B cell (primary cell): ENCODE data around the gene PIK3AP1. TPM values are rescaled to one million over a fixed set of nuclear protein-coding genes. Genes with fewer than 3 reads are reported as not detected.

ENCODE experiments used
- ATAC-seq: fragments of 200-7000 bp; cut with Tn5 transposase; one replicate; pipeline ENCODE4 v1.10.0; 2021; ENCODE audit warnings: low read depth, mild to moderate bottlenecking, moderate number of reproducible peaks, moderate library complexity
- CTCF ChIA-PET: fragments of 350-600 bp; sonication (Branson Sonifier 250); formaldehyde crosslinking; loops from one replicate; lab custom pipeline; 2021; ENCODE audit warnings: antibody characterized with exemption, inconsistent platforms; lab: Charles Lee
- POLR2A ChIA-PET: fragments of 350-600 bp; sonication (Branson Sonifier 250); formaldehyde crosslinking; loops from one replicate; lab custom pipeline; 2021; ENCODE audit warnings: antibody characterized with exemption; lab: Charles Lee
- DNase-seq: peaks from one replicate; pipeline ENCODE4 v3.0.0; 2013
- H2AFZ ChIP-seq: 2 replicates; pipeline ENCODE4 v1.6.1; 2012; ENCODE audit warnings: mild to moderate bottlenecking, low read depth, low read length; ENCODE audit not compliant: insufficient read depth, poor library complexity, severe bottlenecking
- H3K27ac ChIP-seq, 2 donors: 1 replicate in 1 of 2; 2 replicates in 1 of 2; pipeline ENCODE4 v1.5.1; 2012 to 2013; ENCODE audit warnings: low read length in 2 of 2, mild to moderate bottlenecking in 2 of 2, moderate library complexity in 1 of 2
- H3K27me3 ChIP-seq, 4 experiments: fragments of 200-600 bp in 1 of 4; sonication (generic) in 1 of 4; replicated peaks in 1 of 4; 1 replicate in 2 of 4; 2 replicates in 2 of 4; pipeline versions ENCODE4 v1.6.1 to v1.7.0; 2013 to 2016; ENCODE audit warnings: low read length in 3 of 4, mild to moderate bottlenecking in 2 of 4, mixed read lengths in 1 of 4, moderate library complexity in 1 of 4; ENCODE audit not compliant: insufficient read depth in 4 of 4, control insufficient read depth in 3 of 4; ENCODE audit errors: control extremely low read depth in 1 of 4
- H3K36me3 ChIP-seq, 2 experiments: replicated peaks in 1 of 2; 1 replicate in 1 of 2; 2 replicates in 1 of 2; pipeline versions ENCODE4 v1.6.1 to v1.7.1; 2013; ENCODE audit warnings: low read length in 1 of 2; ENCODE audit not compliant: insufficient read depth in 2 of 2, control insufficient read depth in 1 of 2; ENCODE audit errors: control extremely low read depth in 1 of 2, extremely low read depth in 1 of 2
- H3K4me1 ChIP-seq, 2 donors: fragments of 200-600 bp in 1 of 2; sonication (generic) in 1 of 2; 1 replicate in 1 of 2; 2 replicates in 1 of 2; pipeline versions ENCODE4 v1.5.1 to v1.6.1; 2013 to 2017; ENCODE audit warnings: low read length in 2 of 2; ENCODE audit not compliant: control insufficient read depth in 2 of 2, insufficient read depth in 2 of 2
- H3K4me2 ChIP-seq: replicated peaks from 2 replicates; pipeline ENCODE3; 2012; ENCODE audit warnings: mild to moderate bottlenecking, low read depth, low read length; ENCODE audit not compliant: poor library complexity, severe bottlenecking
- H3K4me3 ChIP-seq, 5 experiments: fragments of 200-600 bp in 1 of 5; sonication (generic) in 1 of 5; 1 replicate in 3 of 5; 2 replicates in 2 of 5; pipeline versions ENCODE4 v1.5.1 to v1.7.0; 2011 to 2016; ENCODE audit warnings: low read length in 4 of 5, mild to moderate bottlenecking in 4 of 5, low read depth in 2 of 5, control low read depth in 1 of 5, moderate library complexity in 1 of 5; ENCODE audit not compliant: insufficient read depth in 1 of 5; ENCODE audit errors: control extremely low read depth in 1 of 5, extremely low read depth in 1 of 5
- H3K79me2 ChIP-seq: fragments of 200-600 bp; sonication (generic); one replicate; pipeline ENCODE4 v1.6.0; 2016; ENCODE audit warnings: low read length; ENCODE audit not compliant: control insufficient read depth, insufficient read depth
- H3K9ac ChIP-seq: fragments of 200-600 bp; sonication (generic); 2 replicates; pipeline ENCODE4 v1.6.1; 2017; ENCODE audit warnings: mild to moderate bottlenecking, low read length, moderate library complexity
- H3K9me3 ChIP-seq, 3 donors: one replicate each; pipeline versions ENCODE4 v1.6.1 to v1.7.1; 2013; ENCODE audit warnings: low read length in 2 of 3; ENCODE audit not compliant: control insufficient read depth in 2 of 3, insufficient read depth in 1 of 3; ENCODE audit errors: control extremely low read depth in 1 of 3
- H4K20me1 ChIP-seq: 2 replicates; pipeline ENCODE4 v1.6.0; 2012; ENCODE audit warnings: mild to moderate bottlenecking, low read length; ENCODE audit not compliant: insufficient read depth, control insufficient read depth, poor library complexity, severe bottlenecking
- H3K27ac Mint-ChIP-seq: one replicate; pipeline ENCODE4 v1.8.0; 2021; ENCODE audit warnings: mixed read lengths
- H3K27me3 Mint-ChIP-seq: one replicate; pipeline ENCODE4 v1.8.0; 2021; ENCODE audit warnings: mixed read lengths
- H3K4me1 Mint-ChIP-seq: one replicate; pipeline ENCODE4 v1.8.0; 2021; ENCODE audit warnings: mixed read lengths
- H3K4me3 Mint-ChIP-seq: one replicate; pipeline ENCODE4 v1.8.0; 2021; ENCODE audit warnings: mixed read lengths
- H3K9me3 Mint-ChIP-seq: one replicate; pipeline ENCODE4 v1.8.0; 2022; ENCODE audit warnings: mixed read lengths; ENCODE audit not compliant: insufficient read depth
- EZH2 ChIP-seq: IDR thresholded peaks from 2 replicates; pipeline ENCODE4 v1.6.1; 2012; ENCODE audit warnings: borderline replicate concordance, low read depth, mild to moderate bottlenecking, moderate library complexity, low read length; ENCODE audit not compliant: insufficient read depth, poor library complexity, severe bottlenecking
- WGBS: methylation state at CpG from one replicate; pipeline ENCODE4 v1.1.5; 2013; ENCODE audit warnings: missing lambda C conversion rate; ENCODE audit not compliant: insufficient coverage; 5-methylcytosine and 5-hydroxymethylcytosine counted together
- intact Hi-C: fragments of 100-400 bp; cut with micrococcal nuclease; formaldehyde crosslinking; loops from one replicate; pipeline ENCODE4 v1.10.0; 2022
- polyA plus RNA-seq: library from polyadenylated mRNA; depleted of rRNA; stranded (reverse); fragments of >200 nt; gene quantifications from 2 replicates; pipeline ENCODE4 v1.2.3, GENCODE V29; 2012
- total RNA-seq, 2 donors: library from RNA; stranded (reverse); fragments of 120-200 nt in 1 of 2; gene quantifications; 1 replicate in 1 of 2; 2 replicates in 1 of 2; pipeline versions ENCODE4 v1.2.3 to v1.2.4, GENCODE V29; 2013 to 2022
- TF ChIP-seq, protein P1 (sequence below): fragments of 200-600 bp; IDR thresholded peaks from one replicate; pipeline ENCODE4 v1.8.0; 2022; ENCODE audit warnings: antibody characterized with exemption, mild to moderate bottlenecking

The PIK3AP1 gene
- total and polyA plus RNA-seq, 2 donors (not counting 1 experiment from before 2014, with no cell fraction given) = 125 to 130 TPM

DNA sequence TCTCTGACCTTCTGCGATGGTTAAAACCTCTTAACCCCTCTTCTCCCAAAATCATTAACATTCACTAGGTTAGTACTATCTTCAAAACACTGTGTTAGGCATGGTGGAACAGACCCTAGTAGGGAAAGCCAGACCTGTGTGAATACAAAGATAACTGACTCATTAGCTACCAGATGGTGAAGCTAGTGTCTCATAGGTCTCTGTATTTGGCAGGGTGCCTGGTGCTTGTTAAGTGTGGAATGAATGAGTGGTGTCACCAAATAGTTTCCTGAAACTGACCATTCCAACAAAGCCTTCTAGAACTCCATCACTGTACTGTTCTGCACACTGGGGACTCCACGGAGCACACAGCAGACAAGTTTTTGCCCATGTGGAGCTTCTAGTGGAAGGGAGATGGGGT, 105.8 kb downstream of the PIK3AP1 start:
- POLR2A ChIA-PET = no interaction called here
- Histone ChIP-seq H2AFZ (no peak overlapping the region), H3K4me3 (no peak overlapping the region), H3K79me2 (peaks cover 55% of the 10 kb centered on the region), H3K9ac (no peak overlapping the region), H3K27ac (no peak overlapping the region), H3K4me1 (no peaks in the 10 kb centered on the region), H3K4me2 (no peak overlapping the region), H3K27me3 (no peaks in the 10 kb centered on the region), H3K9me3 (no peaks in the 10 kb centered on the region), H4K20me1 (peaks cover 74% of the 10 kb centered on the region), H3K36me3 (peaks cover 16 to 93% of the 10 kb centered on the region in 2 experiments)
- no peaks in the 10 kb centered on the region for H3K27me3 Mint-ChIP-seq
- DNase-seq (no peak), ATAC-seq (no peak)
- intact Hi-C loops = no loop called here
- TF ChIP-seq EZH2 = no peak
- TF ChIP-seq, protein P1, sequence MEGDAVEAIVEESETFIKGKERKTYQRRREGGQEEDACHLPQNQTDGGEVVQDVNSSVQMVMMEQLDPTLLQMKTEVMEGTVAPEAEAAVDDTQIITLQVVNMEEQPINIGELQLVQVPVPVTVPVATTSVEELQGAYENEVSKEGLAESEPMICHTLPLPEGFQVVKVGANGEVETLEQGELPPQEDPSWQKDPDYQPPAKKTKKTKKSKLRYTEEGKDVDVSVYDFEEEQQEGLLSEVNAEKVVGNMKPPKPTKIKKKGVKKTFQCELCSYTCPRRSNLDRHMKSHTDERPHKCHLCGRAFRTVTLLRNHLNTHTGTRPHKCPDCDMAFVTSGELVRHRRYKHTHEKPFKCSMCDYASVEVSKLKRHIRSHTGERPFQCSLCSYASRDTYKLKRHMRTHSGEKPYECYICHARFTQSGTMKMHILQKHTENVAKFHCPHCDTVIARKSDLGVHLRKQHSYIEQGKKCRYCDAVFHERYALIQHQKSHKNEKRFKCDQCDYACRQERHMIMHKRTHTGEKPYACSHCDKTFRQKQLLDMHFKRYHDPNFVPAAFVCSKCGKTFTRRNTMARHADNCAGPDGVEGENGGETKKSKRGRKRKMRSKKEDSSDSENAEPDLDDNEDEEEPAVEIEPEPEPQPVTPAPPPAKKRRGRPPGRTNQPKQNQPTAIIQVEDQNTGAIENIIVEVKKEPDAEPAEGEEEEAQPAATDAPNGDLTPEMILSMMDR = no peak
- no peaks in the 10 kb centered on the region for H3K4me1 Mint-ChIP-seq
- H3K9me3 Mint-ChIP-seq = no peaks in the 10 kb centered on the region
- peak overlapping the region; percentile 15 for H3K27ac Mint-ChIP-seq
- no CpG with 5 or more reads among the region's 2 CpGs for WGBS
- H3K4me3 Mint-ChIP-seq = no peak overlapping the region
- CTCF ChIA-PET = no interaction called here

GRCh38 chr10:96613576-96613975, 106.7 kb downstream of the PIK3AP1 start:
- CTCF ChIA-PET = no interaction called here

More at GRCh38 chr10:96613576-96613975, 106.7 kb downstream of the PIK3AP1 start:
- Histone ChIP-seq H3K27me3 (no peaks in the 10 kb centered on the region), H4K20me1 (peaks cover 74% of the 10 kb centered on the region), H3K36me3 (peaks cover 15 to 93% of the 10 kb centered on the region in 2 experiments), H3K79me2 (peaks cover 57% of the 10 kb centered on the region), H2AFZ (no peak overlapping the region), H3K27ac (no peak overlapping the region), H3K9me3 (no peaks in the 10 kb centered on the region), H3K9ac (no peak overlapping the region), H3K4me2 (no peak overlapping the region), H3K4me3 (no peak overlapping the region), H3K4me1 (no peaks in the 10 kb centered on the region)
- no peak for TF ChIP-seq EZH2
- TF ChIP-seq, protein P1 = no peak
- no peak overlapping the region for H3K4me3 Mint-ChIP-seq
- intact Hi-C loops = no loop called here
- DNase-seq = no peak
- 100% methylated on average over 3 of the region's 3 CpGs for WGBS
- POLR2A ChIA-PET = no interaction called here
- no peaks in the 10 kb centered on the region for H3K27me3 Mint-ChIP-seq
- no peak for ATAC-seq
- H3K4me1 Mint-ChIP-seq = no peaks in the 10 kb centered on the region
- H3K27ac Mint-ChIP-seq = no peak overlapping the region
- no peaks in the 10 kb centered on the region for H3K9me3 Mint-ChIP-seq
